Dedifferentiated amniotic fluid mesenchymal stem cell (primary cell): ENCODE results near the gene SYTL2.
"Not testable (repeated sequence)": the region's sequence is repeated elsewhere in the genome, so short reads cannot be mapped to it uniquely, and the experiment has no call there.

Source experiments
- DNase-seq: peaks from one replicate; pipeline ENCODE4 v3.0.0-alpha.2; 2016; ENCODE audit errors: extremely low spot score

SYTL2 gene

DNA sequence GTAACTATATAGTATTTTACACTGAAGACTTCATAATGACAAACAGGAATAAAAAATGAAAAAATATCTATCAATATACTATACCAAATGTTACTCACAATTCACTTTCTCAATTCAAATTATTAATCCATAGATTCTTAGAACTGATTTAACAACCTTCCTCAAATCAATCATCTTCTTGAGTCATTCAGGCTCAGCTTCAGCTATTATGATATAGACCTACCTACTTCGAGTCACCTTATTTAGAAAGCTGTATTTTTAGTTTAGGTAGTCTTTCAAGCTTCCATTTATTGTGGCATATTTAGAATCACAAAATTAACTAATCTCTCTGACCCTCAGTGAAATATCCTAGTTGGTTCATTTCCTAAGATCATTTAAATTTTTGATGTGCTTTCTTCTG lies 154.2 kb downstream of the SYTL2 start:
- no peak for DNase-seq

DNA sequence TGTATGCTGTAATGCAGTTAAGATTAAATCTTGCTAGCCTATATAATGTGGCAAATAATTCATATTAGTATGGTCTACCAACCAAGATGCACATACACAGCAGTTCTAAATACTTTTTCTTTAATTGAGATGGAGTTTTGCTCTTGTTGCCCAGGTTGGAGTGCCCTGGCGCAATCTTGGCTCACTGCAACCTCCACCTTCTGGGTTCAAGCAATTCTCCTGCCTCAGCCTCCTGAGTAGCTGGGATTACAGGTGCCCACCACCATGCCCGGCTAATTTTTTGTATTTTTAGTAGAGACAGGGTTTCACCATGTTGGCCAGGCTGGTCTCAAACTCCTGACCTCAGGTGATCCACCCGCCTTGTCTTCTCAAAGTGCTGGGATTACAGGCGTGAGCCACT lies 156.6 kb downstream of the SYTL2 start:
- DNase-seq: not testable (repeated sequence)

DNA sequence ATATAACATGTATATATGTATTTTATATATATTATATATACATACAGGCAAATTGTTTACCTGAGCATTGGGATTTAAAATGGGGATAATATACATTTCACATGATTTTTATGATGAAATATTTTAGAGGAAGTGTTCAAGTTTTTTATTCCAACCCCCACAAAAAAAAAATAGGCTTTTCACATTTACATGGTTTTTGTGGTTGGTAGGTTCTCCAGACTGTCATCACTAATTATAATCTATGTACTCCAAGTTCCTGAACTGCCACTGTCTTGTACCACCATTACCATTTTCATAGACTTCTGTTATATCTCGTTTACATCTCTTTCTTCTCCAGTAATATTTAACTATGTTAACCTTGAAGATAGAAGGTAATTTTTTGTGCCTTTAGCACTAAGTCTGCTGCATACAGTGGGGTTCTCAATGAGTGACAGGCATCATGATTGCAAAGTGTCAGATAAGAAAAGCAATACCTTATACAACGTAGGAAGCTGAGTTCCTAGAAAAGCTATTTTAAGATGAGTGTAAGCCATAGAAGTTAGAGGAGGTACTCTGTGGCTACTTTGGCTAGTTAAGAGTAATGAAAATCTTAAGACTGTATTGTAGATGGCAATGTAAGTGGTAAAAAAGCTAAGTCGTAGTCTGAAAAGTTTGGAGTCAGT lies 158.0 kb downstream of the SYTL2 start:
- no peak for DNase-seq

DNA sequence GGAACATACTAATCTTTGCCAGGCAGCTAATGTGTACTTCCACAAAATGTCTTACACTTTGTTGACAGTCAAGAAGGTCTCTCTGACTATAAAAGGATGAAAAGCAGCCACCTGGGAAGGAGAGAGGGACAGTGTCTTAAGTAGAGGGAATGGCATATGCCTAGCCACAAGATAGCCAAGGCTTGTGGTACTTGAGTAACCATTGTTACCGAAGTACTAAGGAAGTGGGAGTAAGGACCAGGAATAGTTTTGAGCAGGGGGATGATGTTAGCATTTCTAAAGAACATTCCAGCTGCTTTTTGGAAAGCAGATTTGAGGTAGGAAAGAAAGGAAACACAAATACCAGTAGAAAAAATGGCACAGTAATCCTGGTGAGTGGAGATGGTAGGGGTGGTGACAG lies 159.8 kb downstream of the SYTL2 start:
- DNase-seq: no peak

DNA sequence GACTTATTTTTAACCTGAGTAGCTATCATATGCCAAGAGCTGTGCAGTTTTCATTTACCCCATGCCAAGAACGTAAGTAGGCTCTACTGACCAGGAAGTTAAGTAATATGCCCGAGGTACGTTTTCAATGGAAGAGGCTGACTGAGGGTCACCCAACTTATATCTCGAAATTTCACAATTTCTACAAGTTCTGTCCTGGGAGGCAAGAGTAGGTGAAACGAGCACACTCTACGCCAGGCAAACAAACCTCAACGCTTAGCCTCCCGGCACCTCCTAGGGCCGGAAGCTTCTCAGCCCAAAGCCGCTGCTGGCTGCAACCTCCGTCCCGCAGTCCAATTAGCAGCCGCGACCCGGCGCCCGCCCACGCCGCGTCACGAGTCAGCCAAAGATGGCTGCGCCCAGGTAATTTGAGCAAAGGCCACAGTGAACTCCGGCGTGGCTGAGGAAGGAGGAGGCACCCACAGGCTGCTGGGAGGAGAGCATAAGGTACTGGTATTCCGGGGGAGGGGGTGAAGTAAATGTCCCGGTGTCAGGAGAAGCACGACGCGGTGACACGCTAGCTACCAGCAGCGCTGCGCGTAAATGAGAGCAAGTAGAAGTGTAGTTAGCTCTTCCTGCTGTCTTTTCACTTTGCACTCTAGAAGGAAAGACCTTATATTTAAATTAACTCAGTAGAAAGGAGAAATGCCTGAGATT lies 163.2 kb downstream of the SYTL2 start, which contains the start of gene TMEM126A:
TSS of gene TMEM126A (plus strand) at position 364 of the 696 bp plus-strand sequence. CDS start 2,289 bp downstream, outside the sequence.
- peak; percentile 75 for DNase-seq

DNA sequence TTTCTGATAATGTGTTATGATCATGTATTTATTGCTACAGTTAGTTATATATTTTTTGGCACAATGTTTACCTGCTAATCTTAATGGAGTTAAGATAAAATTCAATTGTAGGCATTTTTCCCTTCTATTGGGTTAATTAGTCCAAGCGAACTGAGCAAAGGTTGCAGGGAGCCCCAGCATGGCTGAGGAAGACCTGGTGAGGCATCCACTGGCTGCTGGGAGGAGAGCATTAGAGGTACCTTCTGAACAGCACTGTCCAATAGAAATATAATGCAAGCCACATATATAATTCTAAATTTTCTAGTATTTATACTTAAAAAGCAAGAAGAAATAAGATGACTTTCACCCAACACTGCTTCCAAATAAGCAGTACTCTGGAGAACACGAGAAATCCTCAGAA lies 163.9 kb downstream of the SYTL2 start:
- DNase-seq: no peak
